Activated CD4-positive, alpha-beta T cell treated with anti-CD3 and anti-CD28 coated beads for 1 hour (primary cell): ENCODE results near the gene TRPV3.
"Not testable (repeated sequence)": the region's sequence is repeated elsewhere in the genome, so short reads cannot be mapped to it uniquely, and the experiment has no call there.

Experiments used
- DNase-seq: peaks from one replicate; pipeline ENCODE4 v3.0.0-alpha.2; 2020

TRPV3 gene

DNA sequence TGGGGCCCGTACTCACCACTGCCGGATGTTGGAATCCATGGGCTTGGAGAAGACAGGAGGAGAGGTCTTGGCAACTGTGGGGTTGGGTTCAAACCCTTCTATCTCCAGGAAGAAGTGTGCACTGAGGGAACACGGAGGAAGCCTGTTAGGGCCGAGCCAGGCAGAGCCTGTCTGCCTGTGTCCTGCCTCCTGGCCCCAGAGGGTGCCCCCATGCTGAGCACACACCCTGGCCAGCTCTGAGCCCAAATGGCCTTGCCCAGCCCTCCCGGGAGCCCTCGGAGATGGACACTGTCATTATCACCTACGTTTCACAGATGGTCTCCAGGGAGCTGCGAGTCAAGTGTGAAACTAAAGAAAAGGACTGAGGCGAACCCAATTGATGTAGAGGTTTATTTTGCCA is 12.5 kb downstream of the TRPV3 start:
- DNase-seq: no peak

DNA sequence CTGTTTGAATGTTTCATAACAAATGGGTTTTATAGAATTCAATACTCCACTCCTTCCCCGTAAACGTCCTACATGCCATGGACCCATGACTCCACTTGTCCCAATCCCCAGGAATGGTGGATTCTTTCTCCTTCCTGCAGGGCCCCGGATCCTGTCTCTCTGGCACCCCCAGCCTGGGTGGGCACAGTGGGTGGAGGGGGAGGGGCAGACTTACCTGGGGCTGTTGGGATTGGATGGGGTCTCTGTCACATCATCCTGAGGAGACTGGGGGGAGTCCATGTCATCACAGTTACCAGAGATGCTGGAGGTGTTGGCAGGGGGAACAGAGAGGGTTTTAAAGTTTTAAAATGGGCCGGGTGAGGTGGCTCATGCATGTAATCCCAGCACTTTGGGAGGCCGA is 13.2 kb downstream of the TRPV3 start:
- no peak for DNase-seq

DNA sequence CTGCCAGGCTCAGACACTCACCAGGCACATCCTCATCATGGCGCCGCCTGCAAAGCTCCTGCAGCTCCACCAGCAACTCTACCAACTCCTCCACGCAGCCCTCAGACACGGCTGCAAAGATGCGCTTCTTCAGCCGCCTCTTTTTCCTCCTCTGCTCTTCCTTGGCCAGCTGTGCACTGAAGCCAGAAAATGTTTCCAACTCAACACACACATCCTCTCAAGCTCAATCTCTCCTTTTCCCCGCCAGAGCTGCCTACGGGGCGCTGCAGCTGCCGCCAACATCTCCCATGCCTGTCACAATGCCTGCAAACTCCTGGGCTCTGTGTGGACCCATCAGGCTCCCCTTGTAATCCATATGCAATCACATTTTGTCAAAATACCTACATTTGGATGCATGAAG is 14.2 kb downstream of the TRPV3 start:
- DNase-seq: no peak

DNA sequence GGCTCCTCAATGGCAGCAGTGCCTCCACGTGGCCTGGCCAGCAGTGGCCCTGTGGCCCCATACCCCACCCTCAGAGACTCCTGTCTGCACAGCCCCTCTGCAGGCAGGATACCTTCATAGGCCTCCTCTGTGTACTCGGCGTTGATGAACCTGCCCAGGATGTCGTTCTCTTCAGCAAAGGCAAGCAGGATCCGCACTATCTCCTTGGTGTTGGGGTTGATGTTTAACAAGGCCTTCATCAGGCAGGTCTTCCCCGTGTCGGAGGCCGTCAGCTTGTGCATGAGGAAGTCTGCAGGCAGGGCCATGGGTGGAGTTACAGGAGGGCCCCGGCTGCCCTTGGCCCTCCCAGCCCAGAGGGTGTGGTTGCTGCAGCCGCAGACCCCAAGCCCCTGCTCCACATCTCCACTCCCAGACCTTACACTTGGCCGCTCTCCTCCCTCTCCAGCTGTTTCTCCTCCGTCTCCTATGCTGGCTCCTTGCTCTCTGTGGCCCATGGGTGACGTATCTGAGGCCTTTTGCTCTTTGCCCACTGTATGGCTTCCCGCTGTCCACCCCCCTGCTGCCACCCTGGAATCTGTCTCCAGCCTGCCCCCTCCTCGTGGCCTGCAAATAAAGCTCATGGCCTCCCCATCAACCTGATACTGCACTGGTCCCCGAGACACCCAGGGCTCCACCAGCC is 15.1 kb downstream of the TRPV3 start:
- DNase-seq: no peak

DNA sequence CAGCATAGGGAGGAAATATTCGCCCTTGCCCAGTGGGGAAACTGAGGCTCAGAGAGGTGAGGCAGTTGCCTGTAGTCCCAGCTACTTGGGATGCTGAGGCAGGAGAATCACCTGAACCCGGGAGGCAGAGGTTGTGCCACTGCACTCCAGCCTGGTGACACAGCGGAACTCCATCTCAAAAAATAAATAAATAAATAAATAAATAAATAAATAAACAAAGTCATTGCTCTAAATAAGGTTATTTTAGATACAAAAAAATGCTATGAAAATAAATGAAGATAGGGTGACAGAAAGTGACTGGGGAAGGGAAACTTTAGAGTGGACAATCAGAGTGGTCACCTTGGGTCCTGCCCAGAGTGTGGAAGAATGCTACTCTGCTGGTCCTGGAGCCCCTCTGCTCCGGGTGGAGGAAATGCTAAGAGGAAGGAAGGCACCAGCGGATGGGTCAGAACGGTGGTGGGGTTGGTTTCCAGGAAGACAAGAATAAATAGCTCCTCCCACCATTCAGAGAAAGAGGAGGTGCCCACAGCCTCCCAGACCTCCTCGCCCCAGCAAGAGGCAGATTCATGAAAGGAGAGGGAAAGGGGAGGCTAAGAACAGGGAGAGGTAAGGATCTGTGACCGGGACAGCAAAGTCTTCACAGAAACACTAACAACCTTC is 17.6 kb downstream of the TRPV3 start:
- DNase-seq: no peak

DNA sequence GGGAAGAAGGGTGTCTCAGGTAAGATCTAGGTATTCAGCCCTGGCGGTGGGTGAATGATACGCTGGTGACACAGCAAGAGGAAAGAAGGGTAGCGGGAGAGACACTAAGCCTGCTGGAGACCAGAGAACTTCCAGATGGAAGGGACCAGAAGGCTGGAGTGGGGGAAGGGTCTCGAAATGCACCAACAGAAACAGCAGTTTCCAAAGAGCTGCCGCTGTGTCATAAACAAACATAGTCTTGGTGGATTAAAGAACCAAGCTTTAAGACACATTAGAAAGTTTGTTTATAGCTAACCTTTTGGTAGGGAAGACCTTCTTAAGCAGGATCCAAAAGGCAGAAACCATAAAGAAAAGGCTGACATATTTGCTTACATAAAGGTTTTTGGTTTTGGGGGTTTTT is 20.9 kb downstream of the TRPV3 start:
- DNase-seq: no peak

DNA sequence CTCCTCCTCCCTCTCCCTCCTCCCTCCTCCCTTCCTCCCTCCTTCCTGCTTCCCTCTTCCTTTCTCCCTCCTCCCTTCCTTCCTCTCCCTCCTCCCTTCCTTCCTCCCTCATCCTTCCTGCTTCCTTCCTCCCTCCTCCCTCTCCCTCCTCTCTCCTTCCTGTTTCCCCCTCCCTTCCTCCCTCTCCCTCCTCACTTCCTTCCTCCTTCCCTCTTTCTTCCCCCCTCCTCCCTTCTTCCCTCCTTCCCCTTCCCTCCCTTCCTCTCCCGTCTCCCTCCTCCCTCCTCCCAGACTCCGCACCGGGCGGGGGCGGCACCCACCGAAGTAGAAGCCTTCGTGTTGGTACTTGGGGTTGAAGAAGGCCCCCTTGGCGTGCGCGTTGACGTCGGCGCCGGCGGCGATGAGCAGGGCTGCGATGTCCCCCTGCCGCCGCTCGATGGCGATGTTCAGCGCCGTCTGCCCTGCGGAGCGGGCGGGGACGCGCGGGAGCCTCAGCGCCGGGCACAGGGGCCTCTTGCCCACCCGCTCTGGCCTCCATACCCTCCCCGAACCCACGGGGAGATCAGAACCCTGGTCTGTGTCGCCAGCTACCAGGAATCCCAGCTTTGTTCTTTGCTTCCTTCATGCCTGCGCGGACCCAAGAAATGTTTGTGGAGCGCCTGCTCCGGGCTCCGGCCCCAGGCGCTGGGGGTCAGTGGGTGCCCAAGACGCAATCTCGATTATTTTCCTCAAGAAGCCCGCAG is 22.2 kb downstream of the TRPV3 start:
- peak; percentile 21 for DNase-seq

DNA sequence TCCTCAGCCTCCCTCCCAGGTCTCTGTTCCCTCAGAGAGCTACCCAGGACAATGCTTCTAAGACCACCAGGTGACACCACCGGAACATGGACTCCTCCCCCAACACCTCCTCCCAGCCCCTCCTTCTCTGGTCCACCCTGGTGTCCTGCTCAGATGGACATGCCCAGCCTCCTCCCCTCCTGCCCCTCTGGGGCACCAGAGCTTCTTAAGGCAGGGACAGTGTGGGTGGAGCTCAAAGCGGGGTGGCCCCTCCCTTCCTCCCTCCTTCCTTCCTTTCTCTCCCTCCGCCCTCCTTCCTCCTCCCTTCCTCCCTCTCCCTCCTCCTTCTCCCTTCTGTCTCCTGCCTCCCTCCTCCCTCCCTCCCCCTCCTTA is 22.7 kb downstream of the TRPV3 start:
- DNase-seq: no peak

DNA sequence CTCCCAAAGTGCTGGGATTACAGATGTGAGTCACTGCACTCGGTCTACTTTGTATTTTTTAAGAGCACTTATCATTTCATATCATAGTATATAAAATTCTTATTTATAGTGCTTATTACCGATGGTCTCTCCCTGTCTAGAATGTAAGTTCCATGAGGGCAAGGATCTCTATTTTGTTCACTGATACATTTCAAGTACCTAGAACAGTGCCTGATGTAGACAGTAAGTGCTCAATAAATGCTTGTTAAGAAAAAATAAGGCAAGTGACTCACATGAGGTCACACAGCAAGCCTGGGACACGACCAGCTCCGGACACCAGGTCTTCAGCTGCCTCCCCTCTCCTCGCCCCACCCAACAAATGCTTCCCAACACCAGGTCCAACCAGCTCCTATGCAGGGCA is 23.9 kb downstream of the TRPV3 start:
- no peak for DNase-seq

DNA sequence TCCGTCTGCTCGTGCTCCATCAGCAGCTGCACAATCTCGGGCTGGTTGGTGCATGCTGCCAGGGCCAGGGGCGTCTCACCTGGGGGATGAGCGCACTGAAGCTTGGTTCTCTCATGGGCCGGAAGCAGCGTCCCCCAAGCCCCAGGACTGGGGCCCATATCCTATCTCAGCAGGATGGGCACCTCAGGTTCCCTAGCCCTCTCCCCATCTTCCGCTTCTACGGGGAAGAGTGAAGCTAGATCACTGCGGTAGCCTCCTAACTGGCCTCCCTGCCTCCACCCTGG is 24.8 kb downstream of the TRPV3 start:
- no peak for DNase-seq

DNA sequence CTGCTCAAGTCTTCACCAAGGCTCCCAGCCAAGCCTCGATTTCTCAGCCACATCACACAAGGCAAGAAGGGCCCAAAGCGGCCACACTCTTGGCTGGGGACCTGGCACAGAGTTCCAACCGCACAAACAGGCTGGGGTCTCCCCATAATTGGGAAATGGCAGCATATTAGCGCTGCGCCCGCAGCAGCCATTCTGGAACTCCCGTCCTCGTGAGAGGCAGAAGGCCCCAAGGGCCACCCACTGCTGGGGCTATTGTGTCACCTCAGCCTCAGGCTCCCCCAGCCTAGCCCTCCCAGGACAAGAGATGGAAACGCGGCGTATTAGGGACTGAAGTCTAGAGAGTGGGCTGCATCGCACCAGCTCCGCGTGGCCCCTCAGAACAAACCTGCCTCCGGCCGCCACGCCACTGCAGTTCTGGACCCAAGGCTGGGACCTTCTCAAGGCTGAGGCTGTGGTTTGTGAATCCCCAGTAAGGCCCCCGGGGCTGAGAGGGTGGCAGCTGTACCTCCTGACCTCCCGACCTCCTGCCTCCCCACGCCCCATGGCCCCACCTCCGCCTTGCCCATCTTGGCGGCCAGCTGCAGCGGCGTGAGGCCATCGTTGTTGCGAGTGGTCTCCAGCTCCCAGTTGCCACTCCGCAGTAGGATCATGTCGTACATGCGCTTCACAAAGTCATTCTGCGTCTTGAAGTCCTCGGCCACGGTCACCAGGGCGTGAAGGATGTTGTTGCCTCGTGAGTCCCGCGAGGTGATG is 25.3 kb downstream of the TRPV3 start:
- no peak for DNase-seq

DNA sequence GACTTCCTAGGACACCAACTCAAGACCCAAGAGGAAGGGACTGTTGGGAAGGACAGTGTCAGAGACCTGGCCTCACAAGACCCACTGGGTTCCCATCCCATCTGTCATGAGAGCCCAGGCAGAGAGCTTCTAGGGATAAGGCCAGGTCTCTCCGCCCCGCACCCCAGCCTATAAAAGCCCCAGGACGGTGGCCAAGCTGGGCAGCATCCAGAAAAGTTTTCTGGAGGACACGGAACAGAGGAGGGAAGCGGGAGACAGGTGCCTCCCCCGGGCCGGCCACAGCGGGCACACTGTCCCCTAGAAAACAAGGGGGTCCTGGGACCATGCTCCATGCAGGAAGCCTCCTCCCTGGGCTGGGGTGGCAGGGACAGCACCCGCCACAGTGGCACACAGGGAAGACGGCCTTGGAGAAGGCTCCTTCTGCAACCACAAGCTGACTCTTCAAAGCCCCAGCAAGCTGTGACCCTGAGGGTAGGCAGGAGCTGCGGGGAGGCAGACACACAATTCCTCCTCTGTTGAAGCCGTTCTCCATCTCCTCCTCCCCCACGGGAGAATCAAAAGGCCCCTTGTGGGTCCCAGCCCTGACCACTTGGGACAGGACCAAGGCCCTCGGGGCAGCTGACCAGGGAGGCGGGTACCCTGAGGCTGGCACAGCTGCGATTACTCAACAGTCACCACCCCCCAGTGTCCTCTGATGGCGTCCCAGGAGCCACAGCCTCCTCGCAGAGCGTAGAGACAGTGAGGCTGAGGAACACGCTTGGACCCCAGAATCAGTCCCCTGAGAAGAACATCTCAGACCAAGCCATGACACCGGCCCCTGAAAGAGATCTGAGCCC is 26.1 kb downstream of the TRPV3 start:
- DNase-seq: no peak

DNA sequence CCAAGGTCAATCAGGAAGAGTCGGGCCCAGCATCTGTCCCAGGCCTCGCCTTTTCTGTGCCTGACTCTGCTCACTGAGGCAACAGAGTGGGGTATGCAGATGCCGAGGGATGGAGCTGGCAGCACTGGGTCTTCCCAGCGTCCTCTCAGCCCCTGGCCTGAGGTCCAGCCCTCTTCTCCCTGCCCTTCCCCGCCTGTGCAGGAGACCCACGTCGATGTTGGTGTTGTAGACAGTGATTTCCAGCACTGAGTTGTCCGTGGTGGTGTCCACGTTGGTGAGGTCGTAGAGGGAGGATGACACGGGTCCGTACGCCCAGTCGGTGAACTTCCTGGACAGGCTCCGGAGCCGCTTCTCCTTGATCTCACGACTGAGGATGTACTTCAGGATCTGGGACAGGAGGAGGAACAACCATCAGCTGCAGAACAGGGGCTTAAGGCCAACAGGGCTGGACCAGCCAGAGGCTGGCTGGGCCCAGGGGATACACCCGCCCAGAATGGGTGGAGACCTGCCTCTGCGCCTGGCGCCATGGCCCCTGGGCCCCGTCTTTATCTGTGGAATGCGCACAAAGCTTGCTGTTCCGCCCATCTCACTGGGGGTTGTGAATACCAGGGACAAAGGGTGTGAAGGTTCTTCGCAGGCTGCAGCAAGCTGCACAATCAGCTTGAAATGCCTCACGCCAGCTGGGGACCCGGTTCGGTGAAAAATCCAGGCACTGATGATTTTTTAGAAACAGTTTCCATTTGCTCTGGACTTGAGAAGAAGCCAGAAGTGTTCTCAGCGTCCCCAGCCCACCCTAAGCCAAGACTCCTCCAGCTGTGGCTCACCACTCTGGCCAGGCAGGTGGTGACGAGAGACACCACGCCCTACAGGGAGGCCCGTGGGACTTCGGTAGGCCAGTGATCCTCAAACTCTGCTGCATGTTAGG is 27.5 kb downstream of the TRPV3 start:
- DNase-seq: no peak

DNA sequence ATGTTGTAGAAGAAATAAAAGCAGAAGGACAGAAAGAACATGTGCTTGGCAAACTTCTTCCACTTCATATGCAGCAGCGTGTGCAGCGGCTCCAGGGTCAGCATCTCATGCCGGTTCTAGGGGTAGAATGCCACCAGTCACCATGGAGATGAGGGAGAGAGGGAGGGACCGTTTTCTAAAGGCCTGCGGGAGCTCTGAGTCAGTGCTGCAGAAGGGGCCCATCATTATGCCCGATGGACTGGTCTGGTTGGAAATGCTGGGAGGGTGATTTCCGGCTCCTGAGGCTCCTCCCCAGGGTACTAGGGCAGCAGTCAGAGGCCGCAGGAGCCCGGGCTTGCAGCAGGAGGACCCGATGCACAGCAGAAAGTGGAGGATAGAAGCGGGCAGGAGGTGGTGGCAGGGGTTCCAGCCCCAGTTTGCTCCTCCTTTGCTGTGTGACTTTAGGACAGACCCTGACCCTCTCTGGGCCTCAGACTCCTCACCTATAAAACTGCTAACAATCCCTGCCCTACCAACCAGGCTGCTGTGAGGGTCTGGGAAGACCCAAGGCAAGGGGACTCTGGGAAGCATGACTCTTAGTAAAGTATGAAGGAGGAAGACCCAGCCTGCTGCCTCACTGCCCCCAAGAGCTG is 28.6 kb downstream of the TRPV3 start:
- no peak for DNase-seq

DNA sequence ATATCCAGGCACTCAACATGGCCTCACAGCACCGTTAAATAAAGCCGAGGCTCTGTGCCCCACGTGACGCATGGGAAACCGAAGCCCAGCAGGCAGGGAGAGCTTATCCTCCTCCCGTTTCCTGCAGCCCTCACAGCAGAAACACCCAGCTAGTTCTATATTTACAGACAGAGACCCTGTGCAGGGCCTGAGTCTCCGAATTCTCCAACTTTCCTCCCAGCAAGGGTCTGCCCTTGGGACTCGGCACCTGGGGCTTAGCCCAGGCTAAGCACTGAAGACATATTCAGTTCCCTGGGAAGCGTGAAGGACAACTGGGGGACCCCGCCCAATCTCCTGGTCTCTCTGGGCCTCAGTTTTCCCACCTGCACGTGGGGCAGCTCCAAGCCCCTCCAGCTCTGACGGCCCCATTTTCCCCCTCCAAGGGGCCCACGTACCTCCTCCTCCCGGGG is 29.2 kb downstream of the TRPV3 start:
- DNase-seq: no peak

DNA sequence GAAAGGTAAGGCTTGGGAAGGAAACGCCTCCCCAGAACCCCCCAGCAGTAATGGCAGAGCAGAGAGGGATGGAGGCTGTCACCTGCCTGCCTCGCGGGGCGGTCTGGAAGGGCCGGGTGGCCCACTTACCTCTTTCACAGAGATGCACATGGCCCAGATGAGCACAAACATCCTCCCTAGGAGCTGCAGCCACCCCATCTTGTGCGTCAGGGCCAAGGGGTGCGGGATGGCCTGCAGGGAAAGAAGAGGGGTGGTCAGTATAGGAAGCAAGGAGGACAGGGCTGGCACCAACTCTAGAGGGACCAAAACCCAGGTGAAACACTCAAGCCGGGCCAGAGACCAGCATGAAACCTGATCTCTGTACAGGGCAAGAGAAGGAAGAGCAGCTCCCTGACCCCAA is 29.7 kb downstream of the TRPV3 start:
- no peak for DNase-seq

DNA sequence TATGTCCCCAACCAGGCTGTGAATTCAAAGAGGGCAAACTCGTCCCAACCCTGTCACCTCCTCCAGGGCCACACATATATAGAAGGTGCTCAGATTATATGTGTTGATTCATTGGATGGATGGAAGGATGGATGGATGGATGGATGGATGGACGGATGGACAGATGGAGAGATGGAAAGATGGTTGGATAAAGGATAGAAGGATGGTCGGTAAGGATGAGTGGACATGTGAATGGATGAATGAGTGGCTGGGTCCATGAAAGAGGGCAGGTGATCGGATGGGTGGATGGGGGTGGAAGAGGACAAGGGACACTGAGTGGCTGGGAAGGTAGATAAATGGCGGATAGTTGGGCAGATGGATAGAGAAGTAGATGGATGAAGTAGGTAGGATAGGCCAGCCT is 30.1 kb downstream of the TRPV3 start:
- DNase-seq: no peak

DNA sequence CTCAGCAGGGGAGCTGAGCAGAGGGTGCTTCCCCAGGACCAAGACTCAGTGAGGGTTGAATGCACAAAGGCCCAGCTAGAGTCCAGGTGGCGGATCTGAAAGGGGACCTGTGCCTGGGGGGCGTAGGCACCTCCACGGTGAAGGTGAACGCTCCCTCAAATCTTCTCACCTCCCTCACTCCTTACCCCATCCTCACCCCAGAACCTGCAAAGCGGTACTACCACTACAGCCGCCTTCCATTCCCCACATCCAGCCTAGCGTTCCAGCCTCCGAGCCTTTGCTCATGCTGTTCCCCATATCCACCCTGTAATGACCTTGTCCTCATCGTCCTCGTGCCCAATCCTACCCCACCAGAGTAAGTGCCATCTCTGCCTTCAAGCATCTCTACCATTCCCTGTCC is 30.6 kb downstream of the TRPV3 start:
- no peak for DNase-seq

DNA sequence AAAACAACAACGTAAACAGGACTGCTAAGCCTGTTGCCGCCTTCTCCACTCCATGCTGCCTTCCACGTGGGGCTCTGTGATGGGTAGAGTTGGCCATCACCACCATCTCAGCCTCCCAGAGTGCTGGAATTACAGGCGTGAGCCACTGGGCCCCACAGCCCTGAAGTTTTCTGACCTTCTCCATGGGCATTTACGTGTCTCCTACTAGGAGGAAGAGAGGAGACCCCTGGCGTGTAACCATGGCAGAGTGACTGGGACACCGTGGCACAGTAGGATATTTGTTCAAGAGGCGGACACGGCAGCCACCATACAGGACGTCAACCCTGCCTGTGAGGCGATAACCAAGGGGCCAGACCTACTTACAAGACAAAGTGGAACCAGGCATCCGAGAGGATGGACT is 31.1 kb downstream of the TRPV3 start:
- no peak for DNase-seq

DNA sequence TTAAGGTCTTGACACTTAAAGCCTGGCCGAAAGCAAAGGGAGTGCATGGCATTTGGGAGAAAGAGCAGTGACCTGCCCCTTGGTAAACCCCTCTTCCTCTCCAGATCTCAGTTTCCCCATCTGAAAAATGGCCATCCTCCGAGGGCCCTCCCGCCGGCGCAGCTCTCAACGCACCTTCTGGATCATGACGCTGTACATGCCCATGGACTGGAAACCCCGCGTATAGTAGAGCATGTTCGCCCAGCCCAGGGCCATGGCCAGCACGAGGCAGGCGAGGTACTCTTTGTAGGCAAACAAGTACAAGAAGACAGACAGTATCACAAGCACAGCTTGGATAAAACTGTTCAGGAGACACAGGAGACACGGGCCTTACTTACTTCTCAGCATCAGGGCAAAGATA is 33.6 kb downstream of the TRPV3 start:
- DNase-seq: no peak

DNA sequence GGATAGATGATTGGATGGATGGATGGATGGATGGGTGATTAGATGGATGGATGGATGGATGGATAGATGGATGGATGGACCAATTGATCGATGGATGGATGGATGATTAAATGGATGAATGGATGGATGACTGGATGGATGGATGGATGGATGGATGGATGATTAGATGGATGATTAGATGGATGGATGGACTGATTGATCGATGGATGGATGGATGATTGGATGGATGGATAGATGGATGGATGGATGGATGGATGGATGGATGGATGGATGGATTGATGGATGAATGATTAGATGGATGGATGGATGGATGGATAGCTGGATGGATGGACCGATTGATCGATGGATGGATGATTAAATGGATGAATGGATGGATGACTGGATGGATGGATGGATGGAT is 38.1 kb downstream of the TRPV3 start:
- DNase-seq: not testable (repeated sequence)
